ENCODE results near the gene LEP. TPM values are rescaled to one million over a fixed set of nuclear protein-coding genes. Genes with fewer than 3 reads are reported as not detected.

Gene LEP
- total RNA-seq, 4 donors from 2014 or later = not detected

GRCh38 chr7:128265156-128265905 lies 24.3 kb downstream of the LEP start:
- H3K9me3 ChIP-seq = no peaks in the 10 kb centered on the region
- H3K36me3 ChIP-seq = no peaks in the 10 kb centered on the region
- peaks cover 0 to 7% (median 0%) of the 10 kb centered on the region in 4 donors for H3K27me3 ChIP-seq
- H3K4me1 ChIP-seq = peaks cover 9 to 71% (median 30%) of the 10 kb centered on the region in 3 donors
- TF ChIP-seq POLR2A (IDR thresholded peaks at IDR 0.05) = no peak
- TF ChIP-seq, protein P1, sequence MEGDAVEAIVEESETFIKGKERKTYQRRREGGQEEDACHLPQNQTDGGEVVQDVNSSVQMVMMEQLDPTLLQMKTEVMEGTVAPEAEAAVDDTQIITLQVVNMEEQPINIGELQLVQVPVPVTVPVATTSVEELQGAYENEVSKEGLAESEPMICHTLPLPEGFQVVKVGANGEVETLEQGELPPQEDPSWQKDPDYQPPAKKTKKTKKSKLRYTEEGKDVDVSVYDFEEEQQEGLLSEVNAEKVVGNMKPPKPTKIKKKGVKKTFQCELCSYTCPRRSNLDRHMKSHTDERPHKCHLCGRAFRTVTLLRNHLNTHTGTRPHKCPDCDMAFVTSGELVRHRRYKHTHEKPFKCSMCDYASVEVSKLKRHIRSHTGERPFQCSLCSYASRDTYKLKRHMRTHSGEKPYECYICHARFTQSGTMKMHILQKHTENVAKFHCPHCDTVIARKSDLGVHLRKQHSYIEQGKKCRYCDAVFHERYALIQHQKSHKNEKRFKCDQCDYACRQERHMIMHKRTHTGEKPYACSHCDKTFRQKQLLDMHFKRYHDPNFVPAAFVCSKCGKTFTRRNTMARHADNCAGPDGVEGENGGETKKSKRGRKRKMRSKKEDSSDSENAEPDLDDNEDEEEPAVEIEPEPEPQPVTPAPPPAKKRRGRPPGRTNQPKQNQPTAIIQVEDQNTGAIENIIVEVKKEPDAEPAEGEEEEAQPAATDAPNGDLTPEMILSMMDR (IDR thresholded peaks at IDR 0.05) = no peak
- DNase-seq = no peak
- intact Hi-C loops (cut with DNase I) = no loop called here
- H3K4me3 ChIP-seq = no peak overlapping the region
- H3K27ac ChIP-seq = peak overlapping the region in 1 of 4 donors; percentile 89
- WGBS, 2 donors = 91 to 94% methylated on average over 6 of the region's 6 CpGs

GRCh38 chr7:128265906-128266300 lies 24.8 kb downstream of the LEP start:
- peaks cover 0 to 13% (median 0%) of the 10 kb centered on the region in 4 donors for H3K27me3 ChIP-seq
- WGBS, 2 donors = 20 to 38% methylated on average over 2 of the region's 5 CpGs
- peak overlapping the region in 3 of 4 donors; percentile 83 to 89 (median 85) for H3K27ac ChIP-seq
- DNase-seq = no peak
- H3K4me3 ChIP-seq = no peak overlapping the region
- H3K4me1 ChIP-seq = peaks cover 9 to 71% (median 25%) of the 10 kb centered on the region in 3 donors
- H3K9me3 ChIP-seq = no peaks in the 10 kb centered on the region
- TF ChIP-seq POLR2A (IDR thresholded peaks at IDR 0.05) = no peak
- TF ChIP-seq, protein P1 (IDR thresholded peaks at IDR 0.05) = no peak
- H3K36me3 ChIP-seq = no peaks in the 10 kb centered on the region
- intact Hi-C loops (cut with DNase I) = no loop called here

GRCh38 chr7:128266529-128266882 lies 25.4 kb downstream of the LEP start:
- Histone ChIP-seq H3K9me3 (no peaks in the 10 kb centered on the region), H3K27ac (peak overlapping the region; percentile 83 to 91 (median 87)), H3K36me3 (no peaks in the 10 kb centered on the region), H3K27me3 (peaks cover 0 to 19% (median 0%) of the 10 kb centered on the region in 4 donors), H3K4me1 (peaks cover 15 to 73% (median 28%) of the 10 kb centered on the region in 3 donors), H3K4me3 (peak overlapping the region in 2 of 4 donors; percentile 21 to 51)
- TF ChIP-seq, protein P1 (IDR thresholded peaks at IDR 0.05) = no peak
- TF ChIP-seq POLR2A (IDR thresholded peaks at IDR 0.05) = no peak
- 30 to 46% methylated on average over 1 of the region's 1 CpG for WGBS, 2 donors
- intact Hi-C loops (cut with DNase I) = no loop called here
- DNase-seq = no peak

DNA sequence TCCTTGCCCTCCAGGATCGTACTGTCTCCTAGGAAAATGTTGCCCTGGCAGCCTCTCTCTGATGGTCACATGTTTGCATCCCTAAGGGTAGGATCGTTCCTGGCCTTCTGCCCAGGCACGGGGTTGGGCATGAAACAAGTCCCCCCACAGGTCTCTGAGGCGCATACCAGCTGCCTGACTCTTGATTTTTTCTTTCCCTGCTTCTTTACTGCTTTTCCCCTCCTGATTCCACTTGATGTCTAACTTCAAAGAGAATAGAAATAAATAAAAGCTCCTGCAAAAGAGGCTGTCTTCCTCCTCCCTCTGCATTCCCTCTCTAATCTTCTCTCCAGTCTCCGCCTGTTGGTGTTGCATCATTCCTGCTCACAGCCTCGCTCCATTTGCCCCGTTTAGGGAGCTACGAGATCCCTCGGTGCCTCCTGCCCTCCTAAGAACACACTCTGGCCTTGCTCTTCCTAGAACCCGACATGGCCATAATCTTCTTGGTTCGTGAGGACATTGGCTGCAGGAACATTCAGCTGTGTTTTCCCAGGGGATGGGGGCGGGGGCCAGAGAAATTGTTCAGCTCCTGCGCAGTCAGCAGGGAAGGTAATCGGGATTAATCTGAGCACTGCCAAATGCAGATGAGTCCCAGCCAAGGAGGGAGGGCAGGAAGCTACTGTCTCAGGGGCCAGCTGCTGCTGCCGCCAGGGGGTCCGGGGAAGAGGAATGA lies 26.0 kb downstream of the LEP start:
- peaks cover 20 to 78% (median 32%) of the 10 kb centered on the region in 3 donors for H3K4me1 ChIP-seq
- DNase-seq = no peak
- no peaks in the 10 kb centered on the region for H3K9me3 ChIP-seq
- intact Hi-C loops (cut with DNase I) = no loop called here
- WGBS, 2 donors = 11 to 16% methylated on average over 13 of the region's 16 CpGs
- no peaks in the 10 kb centered on the region for H3K36me3 ChIP-seq
- peak overlapping the region; percentile 83 to 91 (median 87) for H3K27ac ChIP-seq
- no peak for TF ChIP-seq POLR2A (IDR thresholded peaks at IDR 0.05)
- TF ChIP-seq, protein P1 (IDR thresholded peaks at IDR 0.05) = peak in 1 of 6 experiments; percentile 14
- peak overlapping the region in 3 of 4 donors; percentile 17 to 51 (median 21) for H3K4me3 ChIP-seq
- H3K27me3 ChIP-seq = peaks cover 0 to 24% (median 0%) of the 10 kb centered on the region in 4 donors

DNA sequence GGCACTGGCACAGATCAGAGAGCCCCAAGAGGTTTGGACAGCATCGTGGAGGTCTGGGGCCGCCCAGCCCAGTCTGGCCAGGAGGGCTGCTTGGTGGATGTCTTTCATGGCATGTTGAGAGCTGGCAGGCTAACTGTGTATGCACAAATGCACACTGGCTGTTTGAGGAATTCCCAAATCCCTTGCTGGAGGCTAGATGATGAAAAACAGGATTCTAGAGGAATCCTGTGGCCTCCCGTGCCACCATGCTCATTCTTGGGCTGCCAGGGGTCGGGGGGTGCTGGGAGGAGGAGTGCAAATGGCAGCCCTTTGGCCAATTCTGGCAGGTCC lies 26.5 kb downstream of the LEP start:
- peaks cover 21 to 81% (median 35%) of the 10 kb centered on the region in 3 donors for H3K4me1 ChIP-seq
- H3K9me3 ChIP-seq = no peaks in the 10 kb centered on the region
- peak overlapping the region; percentile 83 to 91 (median 87) for H3K27ac ChIP-seq
- no peak for TF ChIP-seq POLR2A (IDR thresholded peaks at IDR 0.05)
- TF ChIP-seq, protein P1 (IDR thresholded peaks at IDR 0.05) = no peak
- whole genome bisulfite sequencing, 2 donors = 13 to 50% methylated on average over 2 to 4 of the region's 4 CpGs
- DNase-seq = no peak
- H3K36me3 ChIP-seq = no peaks in the 10 kb centered on the region
- H3K27me3 ChIP-seq = peaks cover 0 to 27% (median 0%) of the 10 kb centered on the region in 4 donors
- intact Hi-C loops (cut with DNase I) = no loop called here
- peak overlapping the region in 3 of 4 donors; percentile 17 to 51 (median 21) for H3K4me3 ChIP-seq

All from esophagus squamous epithelium (tissue), 5 donors.